GM21360 (cell line): ENCODE data around the gene SPTLC3.
A peak's percentile ranks its signal among the peaks of the same experiment; 100 is the strongest.

Experiments used
- ATAC-seq: cut with Tn5 transposase; IDR thresholded peaks from one replicate; pipeline ENCODE4 v1.9.1; 2021; ENCODE audit warnings: mild to moderate bottlenecking, moderate library complexity; ENCODE audit not compliant: unreplicated experiment

The SPTLC3 gene

DNA sequence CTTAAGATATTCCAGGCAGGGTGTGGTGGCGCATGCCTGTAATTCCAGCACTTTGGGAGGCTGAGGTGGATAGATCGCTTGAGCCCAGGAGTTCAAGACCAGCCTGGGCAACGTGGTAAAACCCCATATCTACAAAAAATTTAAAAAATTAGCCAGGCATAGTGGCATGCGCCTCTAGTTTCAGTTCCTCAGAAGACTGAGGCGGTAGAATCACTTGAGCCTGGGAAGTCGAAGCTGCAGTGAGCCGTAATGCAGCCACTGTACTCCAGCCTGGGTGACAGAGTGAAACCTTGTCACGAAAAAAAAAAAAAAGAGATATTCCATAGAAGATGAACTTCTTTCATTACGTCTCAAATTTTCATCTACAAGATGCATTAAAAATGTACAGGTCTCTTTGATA lies 165.6 kb downstream of the SPTLC3 start:
- ATAC-seq, result peak; percentile 96

DNA sequence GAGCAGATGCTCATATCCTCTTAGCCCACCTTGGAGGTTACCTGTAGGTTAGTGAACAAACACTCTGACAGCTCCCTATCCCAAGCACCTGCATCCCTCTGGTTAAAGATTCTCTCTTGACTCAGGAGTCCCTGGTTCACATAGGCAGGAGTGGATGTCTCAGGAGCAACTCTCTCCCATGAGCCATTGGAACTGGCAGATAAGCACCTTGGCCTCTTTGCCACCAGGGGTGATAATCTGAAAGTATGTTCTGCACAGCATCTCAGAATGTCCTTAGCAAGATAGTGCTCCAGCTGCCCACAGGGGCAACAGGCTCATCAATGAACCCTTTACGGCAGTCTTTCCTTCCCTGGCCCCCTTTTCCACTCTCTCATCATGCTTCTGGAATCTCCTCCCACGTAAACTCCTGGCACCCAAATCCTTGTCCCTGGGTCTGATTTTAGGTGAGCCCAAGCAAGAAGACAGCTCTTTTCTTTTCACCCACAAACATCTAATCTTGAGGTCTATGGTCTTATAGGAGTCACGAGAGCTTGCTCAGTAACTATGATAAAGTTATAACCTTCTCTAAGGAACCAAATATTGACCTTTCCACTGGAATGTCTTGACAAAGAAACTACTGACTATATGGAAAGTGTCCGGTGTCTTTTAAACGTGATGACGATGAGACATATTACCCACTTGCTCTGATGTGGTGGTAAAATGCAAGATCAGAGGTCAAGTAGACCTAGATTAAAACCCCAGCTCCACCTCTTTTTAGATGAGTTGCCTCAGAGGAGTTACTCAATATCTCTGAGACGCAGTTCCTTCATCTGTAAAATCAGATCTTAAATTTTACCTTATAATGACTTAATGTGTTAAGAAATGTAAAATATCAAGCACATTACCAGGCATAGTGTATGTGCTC lies 172.5 kb downstream of the SPTLC3 start:
- ATAC-seq, result no peak

DNA sequence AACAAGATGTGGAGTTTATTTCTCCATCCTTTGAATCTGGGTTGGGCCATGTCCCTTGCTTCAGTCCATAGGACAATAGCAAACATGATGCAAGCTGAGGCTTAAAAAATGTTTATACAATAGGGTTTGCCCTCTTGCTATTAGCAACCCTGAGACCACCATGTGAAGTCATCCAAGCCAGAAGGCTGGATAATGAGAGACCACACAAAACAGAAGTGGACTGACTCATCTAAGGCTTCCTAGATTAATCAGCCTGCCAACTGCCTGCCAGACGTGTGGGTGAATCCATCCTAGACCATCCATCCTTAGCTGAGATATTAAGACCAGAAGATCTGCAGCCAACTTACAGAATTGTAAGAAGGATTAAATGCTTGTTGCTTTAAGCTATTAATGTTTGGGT lies 174.2 kb downstream of the SPTLC3 start:
- no peak for ATAC-seq

DNA sequence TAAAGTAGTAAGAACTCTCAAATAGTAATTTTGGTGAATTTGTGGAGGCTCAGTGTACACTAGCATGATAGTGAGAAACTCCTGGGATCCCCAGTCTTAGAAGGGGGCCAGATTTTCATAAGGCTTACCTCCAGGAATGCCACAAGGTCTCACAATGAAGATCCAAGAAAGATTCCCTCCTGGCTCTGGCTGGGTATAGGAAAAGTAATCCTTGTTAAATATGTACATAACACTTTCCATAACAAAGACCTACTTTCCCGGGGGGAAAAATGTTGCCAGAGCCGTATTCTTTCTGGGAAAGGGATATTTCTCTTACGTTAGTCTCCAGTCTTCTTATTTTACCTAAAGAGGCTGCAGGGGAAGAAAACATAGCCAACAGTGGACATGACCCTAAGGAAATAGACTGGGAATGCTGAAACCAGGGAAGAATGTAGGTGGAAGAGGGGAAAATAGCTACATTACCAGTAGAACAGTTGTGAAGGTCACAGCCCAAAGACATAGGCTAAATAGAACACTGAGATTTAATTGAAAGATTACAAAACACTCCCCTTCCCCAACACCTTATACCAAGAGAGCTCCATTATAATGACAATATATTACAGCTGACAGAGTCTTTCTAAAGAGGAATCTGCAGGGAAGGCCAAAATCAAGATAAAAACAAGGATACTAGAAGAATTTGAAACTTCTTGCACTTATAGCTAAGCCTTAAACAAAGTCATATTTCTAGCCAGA lies 177.4 kb downstream of the SPTLC3 start:
- ATAC-seq, result no peak

DNA sequence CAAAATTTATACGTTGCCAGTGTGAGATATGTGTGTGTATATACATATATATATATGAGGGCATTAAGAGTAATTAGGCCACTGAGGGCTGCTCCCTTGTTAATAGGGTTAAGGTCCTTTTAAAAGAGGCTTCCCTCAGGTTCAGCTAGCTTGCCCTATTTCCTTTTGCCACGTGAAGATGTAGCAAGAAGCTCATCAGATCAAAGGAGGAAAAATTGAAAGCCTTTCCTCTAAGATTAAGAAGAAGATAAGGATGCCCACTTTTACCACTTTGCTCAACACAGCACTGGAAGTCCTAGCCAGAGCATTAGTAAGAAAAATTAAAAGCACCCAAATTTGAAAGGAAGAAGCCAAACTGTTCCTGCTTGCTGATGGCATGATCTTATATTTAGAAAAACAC lies 179.1 kb downstream of the SPTLC3 start:
- no peak for ATAC-seq

DNA sequence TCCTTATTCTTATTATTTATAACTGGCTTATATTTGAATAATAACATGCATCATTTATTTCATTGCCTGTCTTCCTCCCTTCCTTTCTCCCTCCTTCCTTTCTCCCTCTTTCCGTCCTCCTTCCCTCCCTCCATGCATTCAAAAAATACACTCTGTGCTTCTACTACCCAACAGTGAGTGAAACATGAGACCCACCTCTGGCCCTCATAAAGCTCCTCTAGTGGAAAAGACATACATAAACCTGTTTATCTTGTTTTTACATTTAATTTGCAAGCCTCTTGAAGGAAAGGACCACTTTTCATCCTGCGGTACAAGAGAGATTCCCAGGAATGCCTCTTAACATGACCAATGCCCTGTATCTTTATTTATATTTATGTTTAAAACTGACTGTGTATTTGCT lies 190.5 kb downstream of the SPTLC3 start:
- no peak for ATAC-seq

DNA sequence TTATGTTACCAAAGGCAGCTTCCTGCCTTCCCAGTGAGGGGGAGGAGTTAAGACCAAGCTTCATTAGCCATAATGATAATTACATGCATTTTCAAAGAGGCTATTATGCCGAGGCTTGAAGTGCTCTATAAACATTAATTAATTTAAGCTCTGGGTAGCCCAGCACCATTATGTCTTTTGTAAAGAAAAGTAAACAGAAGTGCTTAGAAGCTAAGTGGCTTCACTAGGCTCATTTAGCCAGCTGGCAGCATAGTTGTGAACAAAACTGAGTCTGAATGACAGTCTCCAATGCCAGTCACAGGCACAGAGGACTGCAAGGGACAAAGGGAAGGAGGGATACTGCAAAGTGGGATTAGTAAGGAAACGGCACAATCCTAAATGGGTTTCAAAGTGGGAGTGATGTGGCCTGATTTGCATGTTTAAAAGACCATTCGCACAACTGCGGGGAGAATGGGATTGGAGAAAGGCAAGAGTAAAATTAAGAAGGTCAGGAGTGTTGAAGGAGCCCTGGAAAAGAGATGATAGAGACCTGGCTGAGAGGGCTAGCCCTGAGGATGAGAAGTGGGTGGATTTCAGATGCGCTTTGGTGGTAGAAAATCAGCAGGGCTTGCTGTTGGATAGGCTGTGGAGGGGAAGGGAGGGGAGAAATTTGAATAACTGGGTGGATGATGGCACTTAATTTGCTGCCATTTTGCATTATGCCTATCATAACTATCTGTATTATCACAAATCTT lies 192.2 kb downstream of the SPTLC3 start:
- no peak for ATAC-seq

DNA sequence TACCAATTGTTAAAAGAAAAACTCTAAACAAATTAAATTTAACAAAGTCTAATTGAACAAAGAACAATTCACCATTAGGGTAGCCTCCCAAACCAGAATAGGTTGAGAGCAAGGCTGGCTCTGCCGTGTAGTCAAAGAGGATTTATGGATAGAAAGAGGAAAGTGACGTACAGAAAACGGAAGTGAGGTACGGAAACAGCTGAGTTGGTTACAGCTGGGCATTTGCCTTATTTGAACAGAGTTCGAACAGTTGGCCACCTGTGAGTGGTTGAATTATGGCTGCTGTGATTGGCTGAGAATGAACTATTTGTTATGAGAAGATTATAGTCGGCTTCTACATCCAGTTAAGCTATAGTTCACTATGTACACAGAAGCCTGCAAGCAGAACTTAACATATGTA lies 193.8 kb downstream of the SPTLC3 start:
- no peak for ATAC-seq

DNA sequence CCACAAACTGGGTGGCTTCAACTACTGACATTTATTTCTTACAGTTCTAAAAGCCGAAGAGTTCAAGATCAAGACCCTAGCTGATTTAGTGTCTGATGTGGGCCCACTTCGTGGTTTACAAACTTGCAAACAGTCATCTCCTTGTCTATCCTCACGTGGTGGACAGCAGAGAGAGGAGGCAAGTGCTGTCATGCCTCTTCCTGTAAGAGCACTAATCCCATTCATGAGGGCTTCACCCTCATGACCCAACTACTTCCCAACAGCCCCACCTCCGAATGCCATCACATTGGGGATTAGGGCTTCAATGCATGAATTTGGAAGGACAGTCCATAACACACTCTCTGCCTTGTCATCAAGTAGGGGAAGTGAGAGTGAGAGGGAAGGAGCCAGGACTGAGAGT lies 196.7 kb downstream of the SPTLC3 start:
- no peak for ATAC-seq

DNA sequence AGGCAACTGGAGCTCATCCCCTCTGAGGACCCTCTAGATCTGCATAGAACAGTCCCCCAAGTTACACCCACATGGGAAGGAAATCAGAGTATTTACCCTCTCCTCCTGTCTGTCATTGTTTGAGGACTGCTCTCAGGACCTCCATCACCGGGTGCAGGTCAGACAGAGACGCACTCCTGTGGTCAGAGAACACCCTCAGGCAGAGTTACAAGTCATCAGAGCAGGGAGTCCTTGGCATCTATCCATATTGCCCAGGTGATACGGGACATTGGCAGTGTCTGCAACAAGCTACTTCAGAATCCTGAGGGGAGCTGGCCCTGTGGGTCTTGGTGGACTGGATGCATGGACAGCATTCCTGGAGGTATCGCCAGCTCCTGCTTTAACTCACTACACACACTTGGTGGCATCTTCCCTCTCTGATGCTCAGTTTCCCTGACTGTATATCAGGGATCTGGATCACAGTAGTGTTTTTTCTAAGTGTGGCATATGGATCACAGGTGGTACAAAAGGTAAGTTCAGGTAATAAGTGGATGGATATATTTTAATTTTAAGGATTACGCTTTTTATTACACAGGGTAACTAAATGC lies 197.2 kb downstream of the SPTLC3 start:
- no peak for ATAC-seq

DNA sequence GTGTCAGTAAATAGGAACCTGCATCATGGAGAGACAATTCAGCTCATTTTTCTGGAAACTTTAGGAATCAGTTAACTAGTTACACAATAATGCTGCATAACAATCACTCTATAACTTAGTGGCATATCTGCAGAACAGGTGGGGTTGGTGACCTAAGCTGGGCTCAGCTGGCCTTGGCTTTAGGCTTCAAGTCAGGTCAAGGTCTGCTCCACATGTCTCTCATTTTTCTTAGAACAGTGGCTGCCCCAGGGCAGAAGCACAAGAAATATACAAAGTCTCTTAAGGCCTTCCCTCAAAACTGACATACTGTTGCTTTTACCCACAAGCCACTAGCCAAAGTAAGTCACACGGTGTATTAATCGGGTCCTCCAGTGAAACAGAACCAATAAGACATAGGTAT lies 198.2 kb downstream of the SPTLC3 start:
- no peak for ATAC-seq

DNA sequence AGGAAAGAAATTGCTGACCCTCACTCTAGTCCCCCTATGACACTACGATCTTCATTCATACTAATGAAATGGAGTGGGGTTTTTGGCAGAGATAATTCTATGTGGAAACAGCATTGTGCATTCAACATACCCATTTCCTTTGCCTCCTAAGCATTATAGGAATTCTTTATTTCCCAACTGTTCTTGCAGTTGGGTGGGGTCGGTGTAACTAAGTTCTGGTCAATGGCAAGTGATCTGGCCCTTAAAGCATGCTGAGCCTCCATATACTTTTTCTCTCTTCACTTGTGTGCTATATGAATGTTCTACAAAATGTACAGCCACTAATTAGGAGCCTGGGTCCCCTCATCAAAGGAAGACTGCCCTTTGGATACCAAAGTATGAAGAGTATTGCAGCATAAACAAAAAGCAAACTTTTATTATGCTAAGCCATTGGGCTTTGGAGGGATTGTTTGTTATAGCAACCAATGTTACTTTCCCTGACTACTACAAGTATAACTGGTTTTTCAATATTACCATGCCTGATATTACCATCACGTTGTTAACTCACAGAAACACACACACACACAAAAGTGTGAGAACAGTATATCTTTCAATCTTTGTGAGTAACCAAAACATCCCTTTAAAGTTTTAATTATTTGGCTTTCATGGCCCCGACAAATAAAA lies 203.3 kb downstream of the SPTLC3 start:
- ATAC-seq, result no peak

DNA sequence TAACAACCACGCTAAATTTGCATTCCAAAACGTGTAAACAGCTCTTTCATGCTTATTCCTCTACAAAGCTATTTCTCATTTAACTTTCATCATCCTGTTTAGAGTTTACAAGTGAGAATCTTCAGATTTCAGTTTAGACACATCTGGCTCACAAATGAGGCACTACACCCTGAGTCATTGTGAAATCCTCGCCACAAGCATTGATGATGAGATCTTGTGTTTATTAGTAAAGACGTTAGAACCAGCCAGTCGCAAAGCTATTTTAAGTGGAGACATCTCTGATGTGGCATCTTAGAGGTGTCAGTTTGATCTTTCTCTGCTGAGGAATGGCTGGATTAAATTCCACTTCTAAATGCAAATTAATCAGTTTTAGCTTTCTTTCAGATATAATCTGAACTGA lies 204.0 kb downstream of the SPTLC3 start:
- no peak for ATAC-seq

DNA sequence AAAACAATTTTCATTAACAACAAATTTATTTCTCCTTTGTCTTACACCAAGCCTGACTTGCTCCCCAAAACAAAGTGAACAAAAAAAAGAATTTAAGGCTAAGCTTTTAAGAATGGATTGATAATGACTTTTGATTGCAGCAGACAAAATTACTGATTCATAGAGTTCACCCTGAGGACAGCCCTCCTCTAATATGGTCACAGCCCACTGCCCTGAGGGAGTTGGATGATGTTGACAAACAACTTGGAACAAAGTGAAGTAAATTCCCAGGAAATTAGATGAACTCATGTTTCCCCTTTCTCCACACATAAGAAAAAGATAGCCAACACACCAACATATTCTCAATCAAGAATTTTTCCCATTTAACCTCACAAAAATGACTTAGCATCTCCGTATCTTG lies 204.6 kb downstream of the SPTLC3 start:
- ATAC-seq, result no peak

DNA sequence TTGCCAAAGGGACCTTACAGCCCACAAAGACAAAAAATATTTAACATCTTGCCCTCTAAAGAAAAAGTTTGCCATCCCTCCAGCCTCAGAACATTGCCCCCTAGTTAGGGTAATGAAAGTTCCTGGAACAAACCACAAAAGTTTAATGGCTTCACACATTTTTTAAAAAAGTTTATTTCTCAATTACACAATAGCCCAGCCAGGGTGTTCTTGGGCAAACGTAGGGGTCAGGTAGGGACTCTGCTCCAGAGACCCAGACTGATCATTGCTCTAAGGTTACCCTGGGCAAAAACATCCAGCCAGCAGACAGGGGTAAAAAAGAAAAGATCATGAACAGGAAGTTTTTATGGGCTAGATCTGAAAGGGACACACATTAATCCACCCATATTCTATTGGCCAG lies 207.8 kb downstream of the SPTLC3 start:
- ATAC-seq, result no peak
